ENCODE results near the gene NKAIN4.

- TF ChIP-seq, protein P1, sequence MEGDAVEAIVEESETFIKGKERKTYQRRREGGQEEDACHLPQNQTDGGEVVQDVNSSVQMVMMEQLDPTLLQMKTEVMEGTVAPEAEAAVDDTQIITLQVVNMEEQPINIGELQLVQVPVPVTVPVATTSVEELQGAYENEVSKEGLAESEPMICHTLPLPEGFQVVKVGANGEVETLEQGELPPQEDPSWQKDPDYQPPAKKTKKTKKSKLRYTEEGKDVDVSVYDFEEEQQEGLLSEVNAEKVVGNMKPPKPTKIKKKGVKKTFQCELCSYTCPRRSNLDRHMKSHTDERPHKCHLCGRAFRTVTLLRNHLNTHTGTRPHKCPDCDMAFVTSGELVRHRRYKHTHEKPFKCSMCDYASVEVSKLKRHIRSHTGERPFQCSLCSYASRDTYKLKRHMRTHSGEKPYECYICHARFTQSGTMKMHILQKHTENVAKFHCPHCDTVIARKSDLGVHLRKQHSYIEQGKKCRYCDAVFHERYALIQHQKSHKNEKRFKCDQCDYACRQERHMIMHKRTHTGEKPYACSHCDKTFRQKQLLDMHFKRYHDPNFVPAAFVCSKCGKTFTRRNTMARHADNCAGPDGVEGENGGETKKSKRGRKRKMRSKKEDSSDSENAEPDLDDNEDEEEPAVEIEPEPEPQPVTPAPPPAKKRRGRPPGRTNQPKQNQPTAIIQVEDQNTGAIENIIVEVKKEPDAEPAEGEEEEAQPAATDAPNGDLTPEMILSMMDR (conservative IDR thresholded peaks at IDR 0.05; ENCODE audit: low read depth in 2 of 2), result no peak
- TF ChIP-seq EZH2 (IDR thresholded peaks at IDR 0.05; ENCODE audit: low read depth, unreplicated experiment), result no peak
- no peak for TF ChIP-seq EZH2phosphoT487 (IDR thresholded peaks at IDR 0.05; ENCODE audit: unreplicated experiment)
- TF ChIP-seq CREB1 (CRISPR knock-in tag; IDR thresholded peaks at IDR 0.05; ENCODE audit: low read depth), result no peak
- TF ChIP-seq POLR2AphosphoS5 (IDR thresholded peaks at IDR 0.05; ENCODE audit: low read depth), result no peak
- TF ChIP-seq, protein P2, sequence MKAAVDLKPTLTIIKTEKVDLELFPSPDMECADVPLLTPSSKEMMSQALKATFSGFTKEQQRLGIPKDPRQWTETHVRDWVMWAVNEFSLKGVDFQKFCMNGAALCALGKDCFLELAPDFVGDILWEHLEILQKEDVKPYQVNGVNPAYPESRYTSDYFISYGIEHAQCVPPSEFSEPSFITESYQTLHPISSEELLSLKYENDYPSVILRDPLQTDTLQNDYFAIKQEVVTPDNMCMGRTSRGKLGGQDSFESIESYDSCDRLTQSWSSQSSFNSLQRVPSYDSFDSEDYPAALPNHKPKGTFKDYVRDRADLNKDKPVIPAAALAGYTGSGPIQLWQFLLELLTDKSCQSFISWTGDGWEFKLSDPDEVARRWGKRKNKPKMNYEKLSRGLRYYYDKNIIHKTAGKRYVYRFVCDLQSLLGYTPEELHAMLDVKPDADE (IDR thresholded peaks at IDR 0.05), result no peak
- no peak for TF ChIP-seq REST (IDR thresholded peaks at IDR 0.05; ENCODE audit: unreplicated experiment)
- TF ChIP-seq JUNB (IDR thresholded peaks at IDR 0.05; ENCODE audit: unreplicated experiment), result no peak
- TF ChIP-seq ZNF114 (CRISPR knock-in tag; IDR thresholded peaks at IDR 0.05), result no peak
- TF ChIP-seq ZNF331 (CRISPR knock-in tag; IDR thresholded peaks at IDR 0.05; ENCODE audit: low read depth), result no peak
- no peak for TF ChIP-seq STAT1 (IDR thresholded peaks at IDR 0.05; ENCODE audit: unreplicated experiment)
- TF ChIP-seq NANOG (IDR thresholded peaks at IDR 0.05; ENCODE audit: borderline replicate concordance), result no peak
These were observed 16.2 kb downstream of the NKAIN4 start for GRCh38 chr20:63238031-63238430.
